Fibroblast of pulmonary artery (primary cell): Measurements from ENCODE around the gene FTCDNL1.

Experiments
- DNase-seq: peaks from one replicate; pipeline ENCODE4 v3.0.0-alpha.2; 2010; ENCODE audit warnings: low read depth
- H3K4me3 ChIP-seq: replicated peaks from 2 replicates; pipeline ENCODE4 v1.5.1; 2011; ENCODE audit warnings: low read depth, mild to moderate bottlenecking, control low read depth, low read length, moderate library complexity
- CTCF ChIP-seq: IDR thresholded peaks from 2 replicates; pipeline ENCODE4 v1.5.1; 2011; ENCODE audit warnings: mild to moderate bottlenecking, control low read depth, low read length, inconsistent platforms; ENCODE audit errors: missing control alignments

FTCDNL1 gene

GRCh38 chr2:199850718-199851500, at the start of gene FTCDNL1:
Gene FTCDNL1, minus strand, starts transcription at chr2:199851192. Its CDS starts 2,230 bp downstream, at chr2:199848962.
- peak; percentile 31 for DNase-seq
- peak within 1 kb of the TSS; percentile 54 for H3K4me3 ChIP-seq
- TF ChIP-seq CTCF = peak; percentile 57

GRCh38 chr2:199896617-199897016, 45.6 kb upstream of the FTCDNL1 start:
- DNase-seq = no peak
- H3K4me3 ChIP-seq = no peak overlapping the region
- TF ChIP-seq CTCF = no peak

GRCh38 chr2:199895406-199895805, 44.4 kb upstream of the FTCDNL1 start:
- DNase-seq = no peak
- no peak for TF ChIP-seq CTCF
- H3K4me3 ChIP-seq = no peak overlapping the region

- no peak overlapping the region for H3K4me3 ChIP-seq
- DNase-seq = no peak
- TF ChIP-seq CTCF = no peak
Measured at GRCh38 chr2:199883474-199884212, 32.7 kb upstream of the FTCDNL1 start.

- TF ChIP-seq CTCF = no peak
- no peak for DNase-seq
- no peak overlapping the region for H3K4me3 ChIP-seq
Measured at GRCh38 chr2:199882667-199883066, 31.7 kb upstream of the FTCDNL1 start.

- no peak for DNase-seq
- no peak overlapping the region for H3K4me3 ChIP-seq
- TF ChIP-seq CTCF = no peak
Measured at GRCh38 chr2:199875400-199875799, 24.4 kb upstream of the FTCDNL1 start.
